ENCODE data around the gene SBF2. TPM values are rescaled to one million over a fixed set of nuclear protein-coding genes. Genes with fewer than 3 reads are reported as not detected.

SBF2 gene
- total and polyA plus RNA-seq, 2 donors (not counting 3 experiments of a cell fraction or from before 2014, with no cell fraction given) = 15.4 to 42.4 TPM

DNA sequence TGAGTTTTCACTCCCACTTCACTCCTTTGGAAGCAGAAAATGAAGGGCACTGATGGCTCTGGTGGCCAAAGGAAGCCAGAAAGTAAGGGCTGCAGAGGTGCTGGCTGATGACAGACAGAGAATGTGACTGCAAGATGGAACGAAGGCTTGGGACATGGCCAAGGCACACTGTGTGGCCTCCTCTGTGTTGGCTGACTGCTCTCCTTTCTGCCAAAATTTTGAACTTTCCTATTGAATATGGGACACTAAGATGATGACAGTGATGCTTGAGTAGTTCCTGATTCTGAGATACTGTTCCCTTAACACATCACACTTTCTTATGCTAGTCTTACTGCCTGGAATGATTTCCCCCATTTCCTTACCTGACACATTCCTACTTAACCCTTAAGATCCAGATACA is 473.8 kb downstream of the SBF2 start:
- dilution Hi-C loops (cut with MboI; ENCODE audit: extremely low pct_ligation_motif_present, low sequenced_read_pairs) (no loop called here), intact Hi-C loops (cut with micrococcal nuclease) (no loop called here)
- H3K4me1 ChIP-seq (ENCODE audit: control insufficient read depth, extremely low read depth, insufficient read depth, low read length) = peaks cover under 1% of the 10 kb centered on the region
- TF ChIP-seq GATA2 (IDR thresholded peaks at IDR 0.05; ENCODE audit: insufficient read depth, insufficient read length, low read depth, low read length) = no peak
- ChIA-PET POLR2A (no interaction called here), CTCF (interaction anchor here (1.4 kb wide), 1 partner anchor 12 kb away, joined by 4 read pairs; no protein-coding TSS in a partner anchor)
- no peaks in the 10 kb centered on the region for H3K9me3 ChIP-seq (replicated peaks; ENCODE audit: control insufficient read depth, insufficient read depth, low read length)
- H3K4me3 ChIP-seq (replicated peaks in 1 of 3; ENCODE audit: insufficient read depth in 1 of 3, low read depth in 1 of 3, low read length in 3 of 3) = no peak overlapping the region
- H3K36me3 ChIP-seq (ENCODE audit: control insufficient read depth in 2 of 2, extremely low read depth in 1 of 2, insufficient read depth in 2 of 2, low read length in 2 of 2) = no peaks in the 10 kb centered on the region
- no peak overlapping the region for H3K4me2 ChIP-seq (ENCODE audit: insufficient read depth, low read length)
- no peaks in the 10 kb centered on the region for H3K27me3 ChIP-seq (ENCODE audit: control insufficient read depth in 2 of 2, insufficient read depth in 2 of 2, low read length in 2 of 2)
- H2AFZ ChIP-seq (ENCODE audit: low read depth, low read length) = no peak overlapping the region
- no peaks in the 10 kb centered on the region for H3K79me2 ChIP-seq (ENCODE audit: control insufficient read depth, insufficient read depth, low read length)
- H4K20me1 ChIP-seq (replicated peaks; ENCODE audit: control insufficient read depth, extremely low read depth, insufficient read depth, low read length) = no peaks in the 10 kb centered on the region
- no peak overlapping the region for H3K9ac ChIP-seq (replicated peaks; ENCODE audit: extremely low read depth, insufficient read depth, low read length)
- FAIRE-seq (no peak), DNase-seq (ENCODE audit: low read depth, low spot score) (no peak)
- H3K9me1 ChIP-seq (replicated peaks; ENCODE audit: control insufficient read depth, extremely low read depth, insufficient read depth, low read length) = no peaks in the 10 kb centered on the region
- no TSS peak for BruUV-seq (replicated peaks)
- H3K27ac ChIP-seq (ENCODE audit: insufficient read depth, low read depth, low read length) = no peak overlapping the region

DNA sequence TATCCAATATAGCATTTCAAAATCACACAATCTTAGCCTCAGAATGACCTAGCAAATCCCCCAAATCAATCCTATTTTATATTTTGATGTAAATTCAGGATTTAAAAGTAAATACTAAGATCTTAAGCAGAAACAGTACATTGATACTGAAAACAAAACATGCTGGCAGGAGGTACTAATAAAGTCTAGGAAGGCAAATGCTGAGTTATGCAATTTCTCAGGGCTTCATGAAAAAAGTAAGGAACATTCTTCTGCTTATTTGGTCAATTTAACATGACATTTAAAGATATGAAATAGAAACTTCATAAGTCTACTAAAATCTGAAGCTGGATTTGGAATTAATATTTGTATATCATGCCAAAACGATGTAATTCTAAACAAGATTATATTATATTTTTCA is 476.8 kb downstream of the SBF2 start:
- no peaks in the 10 kb centered on the region for H4K20me1 ChIP-seq (replicated peaks; ENCODE audit: control insufficient read depth, extremely low read depth, insufficient read depth, low read length)
- no TSS peak for BruUV-seq (replicated peaks)
- CTCF ChIA-PET = interaction anchor here (0.8 to 2.7 kb wide), 3 partner anchors 8 to 156 kb away, joined by 3 to 8 read pairs (median 3); no protein-coding TSS in a partner anchor
- H3K36me3 ChIP-seq (ENCODE audit: control insufficient read depth in 2 of 2, extremely low read depth in 1 of 2, insufficient read depth in 2 of 2, low read length in 2 of 2) = no peaks in the 10 kb centered on the region
- DNase-seq (ENCODE audit: low read depth, low spot score) (no peak), FAIRE-seq (no peak)
- no peak overlapping the region for H3K27ac ChIP-seq (ENCODE audit: insufficient read depth, low read depth, low read length)
- POLR2A ChIA-PET = no interaction called here
- H3K79me2 ChIP-seq (ENCODE audit: control insufficient read depth, insufficient read depth, low read length) = no peaks in the 10 kb centered on the region
- intact Hi-C loops (cut with micrococcal nuclease) = no loop called here
- TF ChIP-seq FOS (IDR thresholded peaks at IDR 0.05; ENCODE audit: borderline replicate concordance, insufficient read depth, low read length) (no peak), POLR2AphosphoS5 (IDR thresholded peaks at IDR 0.05; ENCODE audit: insufficient read depth, low read depth, low read length) (no peak), MYC (IDR thresholded peaks at IDR 0.05; ENCODE audit: low read depth, low read length) (no peak), POLR2A (IDR thresholded peaks at IDR 0.05; ENCODE audit: low read depth, low read length) (no peak), JUN (IDR thresholded peaks at IDR 0.05; ENCODE audit: borderline replicate concordance, insufficient read depth, insufficient read length, low read depth) (no peak), EZH2 (IDR thresholded peaks at IDR 0.05; ENCODE audit: borderline replicate concordance, low read depth, low read length, severe bottlenecking) (no peak)
- TF ChIP-seq, protein P1, sequence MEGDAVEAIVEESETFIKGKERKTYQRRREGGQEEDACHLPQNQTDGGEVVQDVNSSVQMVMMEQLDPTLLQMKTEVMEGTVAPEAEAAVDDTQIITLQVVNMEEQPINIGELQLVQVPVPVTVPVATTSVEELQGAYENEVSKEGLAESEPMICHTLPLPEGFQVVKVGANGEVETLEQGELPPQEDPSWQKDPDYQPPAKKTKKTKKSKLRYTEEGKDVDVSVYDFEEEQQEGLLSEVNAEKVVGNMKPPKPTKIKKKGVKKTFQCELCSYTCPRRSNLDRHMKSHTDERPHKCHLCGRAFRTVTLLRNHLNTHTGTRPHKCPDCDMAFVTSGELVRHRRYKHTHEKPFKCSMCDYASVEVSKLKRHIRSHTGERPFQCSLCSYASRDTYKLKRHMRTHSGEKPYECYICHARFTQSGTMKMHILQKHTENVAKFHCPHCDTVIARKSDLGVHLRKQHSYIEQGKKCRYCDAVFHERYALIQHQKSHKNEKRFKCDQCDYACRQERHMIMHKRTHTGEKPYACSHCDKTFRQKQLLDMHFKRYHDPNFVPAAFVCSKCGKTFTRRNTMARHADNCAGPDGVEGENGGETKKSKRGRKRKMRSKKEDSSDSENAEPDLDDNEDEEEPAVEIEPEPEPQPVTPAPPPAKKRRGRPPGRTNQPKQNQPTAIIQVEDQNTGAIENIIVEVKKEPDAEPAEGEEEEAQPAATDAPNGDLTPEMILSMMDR (IDR thresholded peaks at IDR 0.05; ENCODE audit: extremely low read depth in 1 of 2, insufficient read depth in 1 of 2, low read depth in 1 of 2, low read length in 2 of 2) = no peak
- TF ChIP-seq, protein P2, sequence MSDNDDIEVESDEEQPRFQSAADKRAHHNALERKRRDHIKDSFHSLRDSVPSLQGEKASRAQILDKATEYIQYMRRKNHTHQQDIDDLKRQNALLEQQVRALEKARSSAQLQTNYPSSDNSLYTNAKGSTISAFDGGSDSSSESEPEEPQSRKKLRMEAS (IDR thresholded peaks at IDR 0.05; ENCODE audit: insufficient read depth, insufficient read length) = no peak
- no peaks in the 10 kb centered on the region for H3K4me1 ChIP-seq (ENCODE audit: control insufficient read depth, extremely low read depth, insufficient read depth, low read length)
- no peak overlapping the region for H3K9ac ChIP-seq (replicated peaks; ENCODE audit: extremely low read depth, insufficient read depth, low read length)
- no peak overlapping the region for H3K4me3 ChIP-seq (replicated peaks in 1 of 3; ENCODE audit: insufficient read depth in 1 of 3, low read depth in 1 of 3, low read length in 3 of 3)
- no peak overlapping the region for H2AFZ ChIP-seq (ENCODE audit: low read depth, low read length)
- H3K27me3 ChIP-seq (ENCODE audit: control insufficient read depth in 2 of 2, insufficient read depth in 2 of 2, low read length in 2 of 2) = no peaks in the 10 kb centered on the region
- dilution Hi-C loops (cut with MboI; ENCODE audit: extremely low pct_ligation_motif_present, low sequenced_read_pairs) = no loop called here
- no peak overlapping the region for H3K4me2 ChIP-seq (ENCODE audit: insufficient read depth, low read length)
- no peaks in the 10 kb centered on the region for H3K9me1 ChIP-seq (replicated peaks; ENCODE audit: control insufficient read depth, extremely low read depth, insufficient read depth, low read length)
- no peaks in the 10 kb centered on the region for H3K9me3 ChIP-seq (replicated peaks; ENCODE audit: control insufficient read depth, insufficient read depth, low read length)
